GM12878 (cell line): ENCODE data around the gene BRME1.

Source experiments
- PAX8 ChIP-seq: fragments of 450-650 bp; IDR thresholded peaks from 2 replicates; pipeline ENCODE4 v1.6.1; 2017; ENCODE audit warnings: mild to moderate bottlenecking, moderate library complexity
- POLR2A ChIP-seq: IDR thresholded peaks from 2 replicates; pipeline ENCODE4 v1.6.1; 2011; ENCODE audit warnings: low read depth, mild to moderate bottlenecking, low read length
- SUZ12 ChIP-seq: fragments of 200-600 bp; sonication (generic); IDR thresholded peaks from one replicate; pipeline ENCODE4 v1.6.1; 2018; ENCODE audit warnings: antibody characterized with exemption, mild to moderate bottlenecking; ENCODE audit not compliant: unreplicated experiment
- TBL1XR1 ChIP-seq: IDR thresholded peaks from 2 replicates; pipeline ENCODE4 v1.6.1; 2012; ENCODE audit warnings: low read depth, low read length, improper control_type of control experiment
- TF ChIP-seq, protein P1 (sequence below), 3 experiments: IDR thresholded peaks in 2 of 3; conservative IDR thresholded peaks in 1 of 3; 2 replicates each; pipeline ENCODE4 v1.5.1; 2011; ENCODE audit warnings: low read depth in 3 of 3, low read length in 3 of 3, mild to moderate bottlenecking in 3 of 3, control low read depth in 2 of 3, moderate library complexity in 2 of 3, inconsistent platforms in 1 of 3, mixed read lengths in 1 of 3; ENCODE audit not compliant: control insufficient read depth in 2 of 3, insufficient read depth in 1 of 3; ENCODE audit errors: extremely low read depth in 1 of 3
- TF ChIP-seq, protein P2 (sequence below): IDR thresholded peaks from 2 replicates; pipeline ENCODE4 v1.6.1; 2011; ENCODE audit warnings: borderline replicate concordance, low read depth, mild to moderate bottlenecking, moderate library complexity, low read length; ENCODE audit not compliant: insufficient read depth, poor library complexity, severe bottlenecking

DNA sequence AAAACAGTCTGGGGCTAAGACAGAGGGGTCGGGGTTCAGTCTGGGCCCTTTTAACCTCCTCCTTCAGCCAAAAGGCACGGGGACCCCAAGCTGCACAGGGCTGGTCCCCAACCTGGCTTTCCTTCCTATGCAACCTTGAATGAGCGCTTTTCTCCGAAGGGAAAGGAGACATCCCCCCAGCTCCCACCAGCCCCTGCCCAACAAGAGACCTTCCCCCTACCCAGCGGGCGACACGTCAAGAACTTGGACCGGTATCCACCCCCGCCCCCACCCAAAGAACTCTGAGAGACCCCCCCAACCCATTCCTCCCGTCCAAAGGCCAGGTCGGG lies 64.0 kb downstream of the BRME1 start:
- TF ChIP-seq POLR2A, result no peak
- TF ChIP-seq, protein P1, sequence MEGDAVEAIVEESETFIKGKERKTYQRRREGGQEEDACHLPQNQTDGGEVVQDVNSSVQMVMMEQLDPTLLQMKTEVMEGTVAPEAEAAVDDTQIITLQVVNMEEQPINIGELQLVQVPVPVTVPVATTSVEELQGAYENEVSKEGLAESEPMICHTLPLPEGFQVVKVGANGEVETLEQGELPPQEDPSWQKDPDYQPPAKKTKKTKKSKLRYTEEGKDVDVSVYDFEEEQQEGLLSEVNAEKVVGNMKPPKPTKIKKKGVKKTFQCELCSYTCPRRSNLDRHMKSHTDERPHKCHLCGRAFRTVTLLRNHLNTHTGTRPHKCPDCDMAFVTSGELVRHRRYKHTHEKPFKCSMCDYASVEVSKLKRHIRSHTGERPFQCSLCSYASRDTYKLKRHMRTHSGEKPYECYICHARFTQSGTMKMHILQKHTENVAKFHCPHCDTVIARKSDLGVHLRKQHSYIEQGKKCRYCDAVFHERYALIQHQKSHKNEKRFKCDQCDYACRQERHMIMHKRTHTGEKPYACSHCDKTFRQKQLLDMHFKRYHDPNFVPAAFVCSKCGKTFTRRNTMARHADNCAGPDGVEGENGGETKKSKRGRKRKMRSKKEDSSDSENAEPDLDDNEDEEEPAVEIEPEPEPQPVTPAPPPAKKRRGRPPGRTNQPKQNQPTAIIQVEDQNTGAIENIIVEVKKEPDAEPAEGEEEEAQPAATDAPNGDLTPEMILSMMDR (IDR thresholded peaks at IDR 0.05 in 2 of 3, conservative IDR thresholded peaks at IDR 0.05 in 1 of 3; ENCODE audit: control insufficient read depth in 2 of 3, extremely low read depth in 1 of 3, insufficient read depth in 1 of 3, low read depth in 3 of 3, low read length in 3 of 3), result no peak
- TF ChIP-seq PAX8, result no peak
- TF ChIP-seq, protein P2, sequence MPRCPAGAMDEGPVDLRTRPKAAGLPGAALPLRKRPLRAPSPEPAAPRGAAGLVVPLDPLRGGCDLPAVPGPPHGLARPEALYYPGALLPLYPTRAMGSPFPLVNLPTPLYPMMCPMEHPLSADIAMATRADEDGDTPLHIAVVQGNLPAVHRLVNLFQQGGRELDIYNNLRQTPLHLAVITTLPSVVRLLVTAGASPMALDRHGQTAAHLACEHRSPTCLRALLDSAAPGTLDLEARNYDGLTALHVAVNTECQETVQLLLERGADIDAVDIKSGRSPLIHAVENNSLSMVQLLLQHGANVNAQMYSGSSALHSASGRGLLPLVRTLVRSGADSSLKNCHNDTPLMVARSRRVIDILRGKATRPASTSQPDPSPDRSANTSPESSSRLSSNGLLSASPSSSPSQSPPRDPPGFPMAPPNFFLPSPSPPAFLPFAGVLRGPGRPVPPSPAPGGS, result no peak
- no peak for TF ChIP-seq TBL1XR1
- TF ChIP-seq SUZ12, result no peak
